Heart left ventricle (tissue), 16 donors: ENCODE results near the gene CNOT3. TPM values are rescaled to one million over a fixed set of nuclear protein-coding genes. Genes with fewer than 3 reads are reported as not detected.
"Not testable (repeated sequence)": the region's sequence is repeated elsewhere in the genome, so short reads cannot be mapped to it uniquely, and the experiment has no call there.

Experiments
- ATAC-seq, 4 donors: fragments of 200-7000 bp; cut with Tn5 transposase; one replicate each; pipeline ENCODE4 v1.9.1; 2020 to 2022; ENCODE audit warnings: moderate library complexity in 4 of 4, mild to moderate bottlenecking in 3 of 4, moderate number of reproducible peaks in 1 of 4
- DNase-seq, 5 donors: peaks; one replicate each; pipeline ENCODE4 v3.0.0-alpha.2; 2020
- H3K27ac ChIP-seq, 12 donors: fragments of 200-600 bp; sonication (generic) in 4 of 12; one replicate each; pipeline versions ENCODE4 v1.5.0 to v1.8.0; 2016 to 2022; ENCODE audit warnings: mild to moderate bottlenecking in 2 of 12
- H3K27me3 ChIP-seq, 9 donors: fragments of 200-600 bp; sonication (generic) in 2 of 9; one replicate each; pipeline versions ENCODE4 v1.5.1 to v1.8.0; 2016 to 2022; ENCODE audit warnings: mild to moderate bottlenecking in 3 of 9
- H3K36me3 ChIP-seq, 9 donors: fragments of 200-600 bp; sonication (generic) in 2 of 9; one replicate each; pipeline versions ENCODE4 v1.5.0 to v1.8.0; 2018 to 2022; ENCODE audit warnings: mild to moderate bottlenecking in 2 of 9
- H3K4me1 ChIP-seq, 12 donors: fragments of 200-600 bp; sonication (generic) in 4 of 12; one replicate each; pipeline versions ENCODE4 v1.5.0 to v1.8.0; 2016 to 2022; ENCODE audit warnings: mild to moderate bottlenecking in 3 of 12
- H3K4me3 ChIP-seq, 12 donors: fragments of 200-600 bp; sonication (generic) in 4 of 12; one replicate each; pipeline versions ENCODE4 v1.5.0 to v1.8.0; 2017 to 2022; ENCODE audit warnings: mild to moderate bottlenecking in 9 of 12, moderate library complexity in 4 of 12
- H3K9me3 ChIP-seq, 12 donors: fragments of 200-600 bp; sonication (generic) in 4 of 12; one replicate each; pipeline versions ENCODE4 v1.5.0 to v1.8.0; 2016 to 2022; ENCODE audit warnings: mild to moderate bottlenecking in 1 of 12
- POLR2A ChIP-seq, 2 donors: fragments of 450-650 bp; IDR thresholded peaks; one replicate each; pipeline ENCODE4 v1.6.1; 2017; ENCODE audit warnings: antibody characterized with exemption in 2 of 2, mild to moderate bottlenecking in 2 of 2, moderate library complexity in 2 of 2
- WGBS, 4 donors: extraction: QIAGEN DNeasy Blood & Tissue Kit in 2 of 4; methylation state at CpG; one replicate each; pipeline versions ENCODE4 v1.1.5 to v1.1.7; 2013 to 2018; 5-methylcytosine and 5-hydroxymethylcytosine counted together
- intact Hi-C, 10 donors: fragments of 100-400 bp; cut with DNase I; formaldehyde crosslinking; loops; one replicate each; pipeline versions ENCODE4 v1.11.1 to v1.14.2; 2022
- polyA plus RNA-seq, 2 donors: library from polyadenylated mRNA; stranded (reverse); fragments of 200-250 nt; gene quantifications; one replicate each; pipeline ENCODE4 v1.2.3, GENCODE V29; 2013
- total RNA-seq, 9 donors: library from RNA; depleted of rRNA in 2 of 9; stranded (reverse); fragments of >200 nt in 2 of 9; fragmentation: NEBNext Ultra II Directional in 3 of 9; extraction: Animal tissue kit (Norgen Biotek cat#: 25700) in 3 of 9; gene quantifications; one replicate each; pipeline versions ENCODE4 v1.1.0 to v1.2.4, GENCODE V29; 2016 to 2023
- TF ChIP-seq, protein P1 (sequence below), 12 donors: fragments of 200-600 bp; sonication (generic) in 4 of 12; IDR thresholded peaks; one replicate each; pipeline versions ENCODE4 v1.5.0 to v1.8.0; 2018 to 2022; ENCODE audit warnings: antibody characterized with exemption in 12 of 12, mild to moderate bottlenecking in 5 of 12
- donor health status: ischemic (EF 13 %, LVEDD 7.1; RV severe dilation, severe dysfunction).
- donor health status: healthy with polysubstance abuse.
- donor health status: DM: no; HTN: yes; CAD: no.
- donor health status: DM: no; HTN: no; CAD: no.
- donor health status: ischemic (EF 25% LVEDD 6.9; RV normal size, moderate dysfunction).
- donor health status: ischemic (EF 25% LVEDD 5.7; RV mildly dilated, moderate dysfunction).
- donor health status: healthy.
- donor health status: DM: yes; HTN: yes; CAD: no.
- donor health status: ischemic (EF 35%, LVEDD 5.7; RV mildly dilated, moderate dysfunction).
- donor health status: nonischemic (EF 11% LVEDD 7.7; RV severe dilation, severe dysfunction).
- donor health status: DM: yes; HTN: yes; CAD: no.
- donor health status: PGD.
- donor health status: ischemic (EF 29% LVEDD 5.4; RV normal size, mild dysfunction).
- donor health status: nonischemic (EF 23%, LVEDD 6.1; RV moderate dilation, normal function).

CNOT3 gene
- total and polyA plus RNA-seq, 11 donors = 12.6 to 28.2 (median 18.1) TPM

DNA sequence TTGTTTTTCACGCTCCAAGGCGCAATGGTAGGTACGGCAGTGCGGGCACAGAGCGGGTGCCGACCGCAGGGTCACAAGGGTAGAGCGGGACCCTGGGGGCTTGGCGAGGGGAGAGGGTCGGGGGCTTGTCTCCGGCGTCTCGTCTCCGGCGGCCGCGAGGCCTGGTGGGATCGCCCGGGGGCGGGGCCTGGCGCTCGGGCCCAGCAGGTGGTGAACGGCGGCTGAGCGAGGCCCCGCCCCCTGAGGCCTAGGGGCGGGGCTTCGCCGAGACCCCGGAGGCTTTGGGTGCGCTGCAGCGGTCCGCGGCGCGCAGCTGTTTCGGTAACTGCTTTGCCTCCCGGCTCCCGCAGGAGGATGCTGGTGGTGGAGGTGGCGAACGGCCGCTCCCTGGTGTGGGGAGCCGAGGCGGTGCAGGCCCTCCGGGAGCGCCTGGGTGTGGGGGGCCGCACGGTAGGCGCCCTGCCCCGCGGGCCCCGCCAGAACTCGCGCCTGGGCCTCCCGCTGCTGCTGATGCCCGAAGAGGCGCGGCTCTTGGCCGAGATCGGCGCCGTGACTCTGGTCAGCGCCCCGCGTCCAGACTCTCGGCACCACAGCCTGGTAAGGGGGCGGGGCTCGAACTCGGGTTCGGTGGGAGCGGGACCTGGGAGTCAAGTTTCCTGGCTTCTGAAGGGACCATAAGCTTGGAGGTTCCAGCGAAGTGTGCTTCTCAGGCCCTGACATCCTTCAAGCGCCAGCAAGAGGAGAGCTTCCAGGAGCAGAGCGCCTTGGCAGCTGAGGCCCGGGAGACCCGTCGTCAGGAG lies 53.6 kb downstream of the CNOT3 start, which contains the start of gene TSEN34:
TSEN34 (plus strand) TSS at position 298 of the 800 bp plus-strand sequence; CDS start at position 355, 57 bp downstream.
- H3K4me1 ChIP-seq = peaks cover 0 to 23% (median 17%) of the 10 kb centered on the region in 12 donors
- DNase-seq (peak; percentile 90 to 94 (median 91)), ATAC-seq (peak in 3 of 4 donors; percentile 25 to 54 (median 47))
- H3K27ac ChIP-seq = peak within 1 kb of the TSS; percentile 88 to 100 (median 98)
- intact Hi-C loops = loop anchor here in 4 of 10 donors (1.0 to 5.0 kb wide), 2 partner anchors 9 to 324 kb away; partner anchors contain the start of genes RPS9 (in 3 of the 4) and MYADM (in 1 of the 4)
- 1% methylated on average over 16 to 77 of the region's 77 CpGs for WGBS, 4 donors
- H3K9me3 ChIP-seq = no peaks in the 10 kb centered on the region
- H3K36me3 ChIP-seq = peaks cover 0 to 33% (median 21%) of the 10 kb centered on the region in 9 donors
- TF ChIP-seq, protein P1, sequence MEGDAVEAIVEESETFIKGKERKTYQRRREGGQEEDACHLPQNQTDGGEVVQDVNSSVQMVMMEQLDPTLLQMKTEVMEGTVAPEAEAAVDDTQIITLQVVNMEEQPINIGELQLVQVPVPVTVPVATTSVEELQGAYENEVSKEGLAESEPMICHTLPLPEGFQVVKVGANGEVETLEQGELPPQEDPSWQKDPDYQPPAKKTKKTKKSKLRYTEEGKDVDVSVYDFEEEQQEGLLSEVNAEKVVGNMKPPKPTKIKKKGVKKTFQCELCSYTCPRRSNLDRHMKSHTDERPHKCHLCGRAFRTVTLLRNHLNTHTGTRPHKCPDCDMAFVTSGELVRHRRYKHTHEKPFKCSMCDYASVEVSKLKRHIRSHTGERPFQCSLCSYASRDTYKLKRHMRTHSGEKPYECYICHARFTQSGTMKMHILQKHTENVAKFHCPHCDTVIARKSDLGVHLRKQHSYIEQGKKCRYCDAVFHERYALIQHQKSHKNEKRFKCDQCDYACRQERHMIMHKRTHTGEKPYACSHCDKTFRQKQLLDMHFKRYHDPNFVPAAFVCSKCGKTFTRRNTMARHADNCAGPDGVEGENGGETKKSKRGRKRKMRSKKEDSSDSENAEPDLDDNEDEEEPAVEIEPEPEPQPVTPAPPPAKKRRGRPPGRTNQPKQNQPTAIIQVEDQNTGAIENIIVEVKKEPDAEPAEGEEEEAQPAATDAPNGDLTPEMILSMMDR (IDR thresholded peaks at IDR 0.05) = no peak
- peak in 1 of 2 donors; percentile 56 for TF ChIP-seq POLR2A (IDR thresholded peaks at IDR 0.05)
- H3K4me3 ChIP-seq = peak within 1 kb of the TSS; percentile 68 to 92 (median 86)
- H3K27me3 ChIP-seq = no peaks in the 10 kb centered on the region

DNA sequence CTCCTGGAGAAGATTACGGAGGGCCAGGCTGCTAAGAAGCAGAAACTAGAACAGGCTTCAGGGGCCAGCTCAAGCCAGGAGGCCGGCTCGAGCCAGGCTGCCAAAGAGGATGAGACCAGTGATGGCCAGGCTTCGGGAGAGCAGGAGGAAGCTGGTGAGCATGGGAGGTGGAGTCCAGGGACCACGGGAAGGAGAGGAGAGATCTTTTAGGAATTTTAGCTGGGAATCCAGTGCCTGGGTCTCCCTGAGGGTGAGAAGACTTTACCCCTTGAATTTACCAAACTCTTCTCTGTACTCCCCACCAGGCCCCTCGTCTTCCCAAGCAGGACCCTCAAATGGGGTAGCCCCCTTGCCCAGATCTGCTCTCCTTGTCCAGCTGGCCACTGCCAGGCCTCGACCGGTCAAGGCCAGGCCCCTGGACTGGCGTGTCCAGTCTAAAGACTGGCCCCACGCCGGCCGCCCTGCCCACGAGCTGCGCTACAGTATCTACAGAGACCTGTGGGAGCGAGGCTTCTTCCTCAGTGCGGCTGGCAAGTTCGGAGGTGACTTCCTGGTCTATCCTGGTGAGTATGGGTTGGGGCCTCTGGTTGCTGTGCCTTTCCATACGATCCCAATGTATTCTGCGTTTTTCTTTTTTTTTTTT lies 54.4 kb downstream of the CNOT3 start:
- no peaks in the 10 kb centered on the region for H3K9me3 ChIP-seq
- 65 to 70% (median 67%) methylated on average over 19 of the region's 19 CpGs for WGBS, 4 donors
- H3K4me1 ChIP-seq = peaks cover 0 to 23% (median 17%) of the 10 kb centered on the region in 12 donors
- TF ChIP-seq, protein P1 (IDR thresholded peaks at IDR 0.05) = no peak
- TF ChIP-seq POLR2A (IDR thresholded peaks at IDR 0.05) = no peak
- H3K4me3 ChIP-seq = peak overlapping the region; percentile 68 to 92 (median 86)
- peaks cover 0 to 32% (median 21%) of the 10 kb centered on the region in 9 donors for H3K36me3 ChIP-seq
- ATAC-seq = no peak
- H3K27me3 ChIP-seq = no peaks in the 10 kb centered on the region
- intact Hi-C loops = loop anchor here in 4 of 10 donors (1.0 to 5.0 kb wide), 2 partner anchors 8 to 325 kb away; partner anchors contain the start of genes RPS9 (in 3 of the 4) and MYADM (in 1 of the 4)
- peak overlapping the region; percentile 88 to 100 (median 98) for H3K27ac ChIP-seq
- DNase-seq = no peak

DNA sequence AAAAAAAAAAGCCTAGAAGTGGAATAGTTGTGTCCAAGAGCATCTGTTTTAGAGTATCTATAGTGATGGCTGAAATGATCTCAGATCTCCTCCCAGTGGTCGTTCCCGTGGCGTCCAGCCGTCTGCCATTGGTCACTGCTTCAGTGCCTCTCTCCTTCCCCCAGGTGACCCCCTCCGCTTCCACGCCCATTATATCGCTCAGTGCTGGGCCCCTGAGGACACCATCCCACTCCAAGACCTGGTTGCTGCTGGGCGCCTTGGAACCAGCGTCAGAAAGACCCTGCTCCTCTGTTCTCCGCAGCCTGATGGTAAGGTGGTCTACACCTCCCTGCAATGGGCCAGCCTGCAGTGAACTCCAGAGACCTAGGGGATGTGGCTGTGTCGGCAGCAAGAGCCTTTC lies 55.4 kb downstream of the CNOT3 start:
- Histone ChIP-seq H3K9me3 (no peaks in the 10 kb centered on the region), H3K27me3 (no peaks in the 10 kb centered on the region), H3K4me3 (no peak overlapping the region), H3K36me3 (peaks cover 0 to 26% (median 21%) of the 10 kb centered on the region in 9 donors), H3K27ac (peak overlapping the region in 1 of 12 donors; percentile 6), H3K4me1 (peaks cover 0 to 23% (median 17%) of the 10 kb centered on the region in 12 donors)
- ATAC-seq (no peak), DNase-seq (no peak)
- TF ChIP-seq POLR2A (IDR thresholded peaks at IDR 0.05) = no peak
- TF ChIP-seq, protein P1 (IDR thresholded peaks at IDR 0.05) = no peak
- WGBS, 4 donors = 92 to 96% (median 93%) methylated on average over 11 of the region's 11 CpGs
- intact Hi-C loops = loop anchor here in 1 of 10 donors (5.0 kb wide), 1 partner anchor 326 kb away; the partner anchor contains the start of gene MYADM

DNA sequence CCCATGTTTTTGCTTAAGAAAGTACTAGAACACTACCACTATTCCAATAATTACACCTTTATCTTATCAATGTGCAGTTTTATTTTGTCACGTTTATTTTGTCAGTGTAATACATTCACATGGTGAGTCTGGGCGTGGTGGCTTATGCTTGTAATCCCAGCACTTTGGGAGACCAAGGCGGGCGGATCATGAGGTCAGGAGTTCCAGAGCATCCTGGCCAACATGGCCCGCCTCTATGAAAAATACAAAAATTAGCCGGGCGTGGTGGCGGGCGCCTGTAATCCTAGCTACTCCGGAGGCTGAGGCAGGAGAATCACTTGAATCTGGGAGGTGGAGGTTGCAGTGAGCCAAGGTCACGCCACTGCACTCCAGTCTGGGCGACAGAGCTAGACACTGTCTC lies 56.9 kb downstream of the CNOT3 start:
- Histone ChIP-seq H3K36me3 (peaks cover 0 to 26% (median 21%) of the 10 kb centered on the region in 9 donors), H3K4me1 (peaks cover 0 to 13% (median 10%) of the 10 kb centered on the region in 12 donors)
- H3K4me3 ChIP-seq, H3K27ac ChIP-seq, ATAC-seq, H3K27me3 ChIP-seq, DNase-seq, H3K9me3 ChIP-seq: not testable (repeated sequence)
- WGBS, 4 donors = 91 to 96% (median 93%) methylated on average over 12 of the region's 12 CpGs
- intact Hi-C loops = loop anchor here in 1 of 10 donors (5.0 kb wide), 1 partner anchor 327 kb away; the partner anchor contains the start of gene MYADM
